Tibial nerve (tissue), 4 donors: Measurements from ENCODE around the gene PLCB4. TPM values are rescaled to one million over a fixed set of nuclear protein-coding genes. Genes with fewer than 3 reads are reported as not detected.

Experiments used
- DNase-seq, 2 donors: peaks; one replicate each; pipeline ENCODE4 v3.0.0-alpha.2; 2019; ENCODE audit warnings: low spot score in 2 of 2
- H3K27ac ChIP-seq, 4 donors: fragments of 200-600 bp; sonication (generic) in 3 of 4; one replicate each; pipeline ENCODE4 v1.5.1; 2017 to 2019; ENCODE audit warnings: mild to moderate bottlenecking in 1 of 4
- H3K27me3 ChIP-seq, 2 donors: fragments of 200-600 bp; sonication (generic) in 1 of 2; one replicate each; pipeline versions ENCODE4 v1.5.1 to v1.6.0; 2017 to 2019
- H3K36me3 ChIP-seq, 3 donors: fragments of 200-600 bp; sonication (generic); one replicate each; pipeline ENCODE4 v1.5.1; 2018 to 2019
- H3K4me1 ChIP-seq, 4 donors: fragments of 200-600 bp; sonication (generic) in 3 of 4; one replicate each; pipeline ENCODE4 v1.5.1; 2017 to 2019
- H3K4me3 ChIP-seq, 4 donors: fragments of 200-600 bp; sonication (generic) in 3 of 4; one replicate each; pipeline ENCODE4 v1.5.1; 2017 to 2019; ENCODE audit warnings: mild to moderate bottlenecking in 1 of 4, moderate library complexity in 1 of 4
- H3K9me3 ChIP-seq, 4 donors: fragments of 200-600 bp; sonication (generic) in 3 of 4; one replicate each; pipeline ENCODE4 v1.5.1; 2017 to 2019
- EP300 ChIP-seq, 2 donors: sonication (generic); formaldehyde crosslinking; IDR thresholded peaks; one replicate each; pipeline ENCODE4 v1.6.1; 2017; ENCODE audit warnings: antibody characterized with exemption in 2 of 2, mild to moderate bottlenecking in 1 of 2
- POLR2A ChIP-seq, 2 donors: fragments of 450-650 bp; IDR thresholded peaks; one replicate each; pipeline ENCODE4 v1.6.1; 2017; ENCODE audit warnings: antibody characterized with exemption in 2 of 2, mild to moderate bottlenecking in 2 of 2, moderate library complexity in 2 of 2
- WGBS, 2 donors: methylation state at CpG; one replicate each; pipeline ENCODE4 v1.1.5; 2018; 5-methylcytosine and 5-hydroxymethylcytosine counted together
- total RNA-seq, 4 donors: library from RNA; depleted of rRNA; stranded (reverse); fragments of >200 nt; gene quantifications; one replicate each; pipeline ENCODE4 v1.1.0, GENCODE V29; 2016
- TF ChIP-seq, protein P1 (sequence below), 5 experiments: fragments of 200-600 bp in 3 of 5; fragments of 450-650 bp in 2 of 5; sonication (generic) in 3 of 5; IDR thresholded peaks; one replicate each; pipeline ENCODE4 v1.5.1; 2016 to 2019; ENCODE audit warnings: antibody characterized with exemption in 5 of 5, mild to moderate bottlenecking in 3 of 5, moderate library complexity in 2 of 5

PLCB4 gene
- total RNA-seq, 4 donors from 2014 or later, result 35.7 to 52.9 (median 40.1) TPM

DNA sequence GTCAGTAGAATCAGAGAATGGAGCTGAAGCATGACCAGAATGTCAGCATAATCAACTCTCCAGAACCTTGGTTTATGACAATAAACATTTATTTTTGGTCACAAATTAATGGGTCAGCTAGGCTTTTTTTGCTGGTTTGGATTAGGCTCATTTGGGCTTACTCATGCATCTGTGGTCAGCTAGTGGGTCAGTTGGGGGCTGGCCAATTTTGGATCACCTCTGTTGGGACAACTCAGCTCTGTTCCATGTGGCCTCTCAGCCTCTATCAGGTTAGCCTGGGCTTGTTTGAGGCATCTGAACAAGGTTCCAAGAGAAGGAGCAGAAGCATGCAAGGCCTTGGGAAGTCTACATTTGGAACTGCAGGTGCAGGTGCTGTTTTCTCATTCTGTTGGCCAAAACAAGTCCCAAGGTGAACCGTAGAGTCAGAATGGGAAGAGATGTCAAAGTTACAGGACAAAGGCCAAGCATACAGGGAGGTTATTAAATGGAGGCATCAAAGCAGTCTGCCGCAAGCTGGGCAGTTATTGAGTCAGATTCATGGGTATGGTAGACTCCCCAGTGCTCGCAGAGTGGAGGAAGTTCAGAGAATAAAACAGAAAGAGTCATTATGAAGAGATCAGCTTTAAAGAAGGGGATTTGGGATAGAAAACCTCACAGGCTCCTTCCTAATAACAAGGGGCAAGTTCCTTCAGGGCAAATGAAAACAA, 173.0 kb downstream of the PLCB4 start:
- Histone ChIP-seq H3K27me3 (no peaks in the 10 kb centered on the region), H3K27ac (no peak overlapping the region), H3K4me3 (no peak overlapping the region), H3K4me1 (peaks cover 0 to 19% (median 2%) of the 10 kb centered on the region in 4 donors), H3K9me3 (no peaks in the 10 kb centered on the region), H3K36me3 (no peaks in the 10 kb centered on the region)
- TF ChIP-seq POLR2A (IDR thresholded peaks at IDR 0.05) (no peak), EP300 (IDR thresholded peaks at IDR 0.05) (no peak)
- TF ChIP-seq, protein P1, sequence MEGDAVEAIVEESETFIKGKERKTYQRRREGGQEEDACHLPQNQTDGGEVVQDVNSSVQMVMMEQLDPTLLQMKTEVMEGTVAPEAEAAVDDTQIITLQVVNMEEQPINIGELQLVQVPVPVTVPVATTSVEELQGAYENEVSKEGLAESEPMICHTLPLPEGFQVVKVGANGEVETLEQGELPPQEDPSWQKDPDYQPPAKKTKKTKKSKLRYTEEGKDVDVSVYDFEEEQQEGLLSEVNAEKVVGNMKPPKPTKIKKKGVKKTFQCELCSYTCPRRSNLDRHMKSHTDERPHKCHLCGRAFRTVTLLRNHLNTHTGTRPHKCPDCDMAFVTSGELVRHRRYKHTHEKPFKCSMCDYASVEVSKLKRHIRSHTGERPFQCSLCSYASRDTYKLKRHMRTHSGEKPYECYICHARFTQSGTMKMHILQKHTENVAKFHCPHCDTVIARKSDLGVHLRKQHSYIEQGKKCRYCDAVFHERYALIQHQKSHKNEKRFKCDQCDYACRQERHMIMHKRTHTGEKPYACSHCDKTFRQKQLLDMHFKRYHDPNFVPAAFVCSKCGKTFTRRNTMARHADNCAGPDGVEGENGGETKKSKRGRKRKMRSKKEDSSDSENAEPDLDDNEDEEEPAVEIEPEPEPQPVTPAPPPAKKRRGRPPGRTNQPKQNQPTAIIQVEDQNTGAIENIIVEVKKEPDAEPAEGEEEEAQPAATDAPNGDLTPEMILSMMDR (IDR thresholded peaks at IDR 0.05), result no peak
- DNase-seq, result no peak
- 90 to 93% methylated on average over 3 of the region's 3 CpGs for WGBS, 2 donors

DNA sequence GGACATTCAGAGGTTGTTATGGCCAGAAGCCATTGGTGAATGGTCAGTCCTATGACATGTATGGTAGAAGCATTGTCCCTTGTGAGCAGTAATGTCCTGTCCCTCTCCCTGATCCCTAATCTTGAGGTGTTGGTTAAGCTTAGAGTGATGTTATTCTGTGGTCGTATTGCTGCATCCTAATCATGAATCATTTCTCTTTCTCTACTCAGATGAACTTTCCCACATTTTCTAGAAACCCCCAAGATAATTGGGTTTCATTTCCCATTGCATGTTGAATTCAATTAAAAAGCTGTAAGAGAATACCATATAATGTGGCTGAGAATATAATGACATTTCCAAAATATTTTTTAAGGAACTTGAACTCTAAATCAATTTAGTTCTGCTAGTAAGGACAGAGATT, 175.1 kb downstream of the PLCB4 start:
- no peak for DNase-seq
- H3K4me1 ChIP-seq, result peaks cover 0 to 19% (median 2%) of the 10 kb centered on the region in 4 donors
- 65 to 73% methylated on average over 1 of the region's 1 CpG for WGBS, 2 donors
- no peaks in the 10 kb centered on the region for H3K36me3 ChIP-seq
- H3K27ac ChIP-seq, result no peak overlapping the region
- H3K9me3 ChIP-seq, result no peaks in the 10 kb centered on the region
- H3K4me3 ChIP-seq, result no peak overlapping the region
- no peak for TF ChIP-seq POLR2A (IDR thresholded peaks at IDR 0.05)
- no peak for TF ChIP-seq EP300 (IDR thresholded peaks at IDR 0.05)
- TF ChIP-seq, protein P1 (IDR thresholded peaks at IDR 0.05), result no peak
- no peaks in the 10 kb centered on the region for H3K27me3 ChIP-seq

DNA sequence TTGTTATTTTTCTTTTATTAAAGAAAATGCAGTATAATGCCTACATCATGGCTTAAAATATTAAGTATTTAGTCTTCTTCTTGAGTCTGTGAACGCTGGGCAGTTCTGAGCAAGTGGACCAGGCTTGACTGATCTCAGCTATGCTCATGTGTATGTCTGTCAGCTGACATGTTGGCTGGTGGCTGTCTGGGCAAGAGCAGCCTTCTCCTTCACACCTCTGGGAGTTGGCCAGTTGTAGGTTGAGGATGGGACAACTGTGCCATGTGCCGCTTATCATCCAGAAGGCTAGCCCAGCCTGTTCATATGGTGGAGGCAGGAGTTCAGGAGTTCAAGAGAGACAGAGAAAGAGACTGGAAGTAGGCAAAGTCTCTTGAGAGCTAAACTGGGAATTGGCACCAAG, 175.9 kb downstream of the PLCB4 start:
- H3K4me3 ChIP-seq, result no peak overlapping the region
- no peaks in the 10 kb centered on the region for H3K9me3 ChIP-seq
- H3K4me1 ChIP-seq, result peaks cover 0 to 19% (median 2%) of the 10 kb centered on the region in 4 donors
- H3K27me3 ChIP-seq, result no peaks in the 10 kb centered on the region
- DNase-seq, result no peak
- no peak for TF ChIP-seq POLR2A (IDR thresholded peaks at IDR 0.05)
- no peak for TF ChIP-seq EP300 (IDR thresholded peaks at IDR 0.05)
- TF ChIP-seq, protein P1 (IDR thresholded peaks at IDR 0.05), result no peak
- H3K27ac ChIP-seq, result no peak overlapping the region
- H3K36me3 ChIP-seq, result no peaks in the 10 kb centered on the region
- WGBS, 2 donors, result 96 to 98% methylated on average over 2 of the region's 2 CpGs

DNA sequence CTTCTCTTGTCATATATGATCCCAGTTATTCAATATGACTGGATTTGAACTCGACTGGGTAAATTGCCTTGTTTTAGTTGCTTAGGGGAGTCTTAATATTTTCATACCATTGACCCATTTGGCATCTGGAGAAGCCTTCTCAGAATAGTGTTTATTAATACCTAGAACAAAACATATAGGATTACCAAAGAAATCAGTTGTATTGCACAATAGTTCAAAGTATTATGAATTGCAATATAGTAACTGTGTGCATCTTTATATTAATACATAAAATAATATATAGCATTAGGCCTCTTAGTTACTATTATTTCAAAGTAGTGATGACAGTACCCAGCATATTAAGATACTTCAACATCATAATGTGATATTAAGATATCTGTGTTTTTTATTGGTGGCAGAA, 177.8 kb downstream of the PLCB4 start:
- H3K27me3 ChIP-seq, result no peaks in the 10 kb centered on the region
- H3K4me1 ChIP-seq, result peaks cover 0 to 4% (median 0%) of the 10 kb centered on the region in 4 donors
- no peak overlapping the region for H3K4me3 ChIP-seq
- WGBS, 2 donors, result 80 to 86% methylated on average over 1 of the region's 1 CpG
- H3K9me3 ChIP-seq, result no peaks in the 10 kb centered on the region
- no peak for DNase-seq
- H3K27ac ChIP-seq, result no peak overlapping the region
- no peaks in the 10 kb centered on the region for H3K36me3 ChIP-seq
- TF ChIP-seq, protein P1 (IDR thresholded peaks at IDR 0.05), result no peak

DNA sequence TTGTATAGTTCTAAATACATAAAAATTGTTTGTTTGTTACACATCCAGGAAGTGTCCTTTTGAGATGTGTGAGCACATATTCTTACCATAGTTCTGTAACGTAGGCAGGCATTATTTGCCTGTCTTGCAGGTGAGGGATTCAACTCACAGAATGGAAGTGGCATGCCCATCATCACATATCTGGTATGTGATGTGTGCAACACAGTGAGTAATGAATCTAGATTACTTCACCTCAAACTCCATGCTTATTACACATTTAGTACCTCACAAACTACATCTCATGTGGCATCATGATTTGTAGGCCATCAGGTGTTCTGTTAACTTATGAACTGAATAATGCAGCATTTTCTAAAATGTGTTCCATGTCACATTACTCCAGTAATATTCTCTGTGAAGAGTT, 181.6 kb downstream of the PLCB4 start:
- TF ChIP-seq, protein P1 (IDR thresholded peaks at IDR 0.05), result no peak
- no peak for TF ChIP-seq EP300 (IDR thresholded peaks at IDR 0.05)
- no peak for TF ChIP-seq POLR2A (IDR thresholded peaks at IDR 0.05)
- 97 to 100% methylated on average over 1 of the region's 1 CpG for WGBS, 2 donors
- Histone ChIP-seq H3K9me3 (no peaks in the 10 kb centered on the region), H3K27ac (no peak overlapping the region), H3K36me3 (no peaks in the 10 kb centered on the region), H3K27me3 (no peaks in the 10 kb centered on the region), H3K4me3 (no peak overlapping the region), H3K4me1 (no peaks in the 10 kb centered on the region)
- no peak for DNase-seq
